Posterior vena cava (tissue), 2 donors: ENCODE results near the gene NOL9. TPM values are rescaled to one million over a fixed set of nuclear protein-coding genes. Genes with fewer than 3 reads are reported as not detected.
"Not testable (repeated sequence)": the region's sequence is repeated elsewhere in the genome, so short reads cannot be mapped to it uniquely, and the experiment has no call there.

Experiments
- DNase-seq: peaks from one replicate; pipeline ENCODE4 v3.0.0-alpha.2; 2020; ENCODE audit warnings: low spot score
- intact Hi-C, 2 donors: fragments of 100-400 bp; cut with DNase I; formaldehyde crosslinking; loops; one replicate each; pipeline versions ENCODE4 v1.14.1 to v1.14.2; 2022 to 2023
- long read RNA-seq, 2 donors: library from polyadenylated mRNA; unstranded; transcript quantifications; one replicate each; pipeline ENCODE4 v2.0.0, GENCODE V29; 2020 to 2021
- total RNA-seq, 2 donors: library from RNA; stranded (reverse); fragmentation: NEBNext Ultra II Directional; extraction: Animal tissue kit (Norgen Biotek cat#: 25700); gene quantifications; one replicate each; pipeline ENCODE4 v1.2.1, GENCODE V29; 2021
- donor health status: DM: yes; HTN: yes; CAD: no.
- donor health status: DM: yes; HTN: yes; CAD: no.

Gene NOL9
- 10 to 100 TPM; 21.2 to 23.9 TPM for total RNA-seq
- long read RNA-seq, donor 1, full-length matches to known transcripts, result 1 of 3 reads
- long read RNA-seq, donor 1, partial matches to known transcripts, result 1 of 3 reads
- long read RNA-seq, donor 1, other reads (novel, unspliced or antisense), result 1 of 3 reads
- long read RNA-seq, donor 2, full-length matches to known transcripts, result 6 of 12 reads
- long read RNA-seq, donor 2, partial matches to known transcripts, result 2 of 12 reads
- long read RNA-seq, donor 2, other reads (novel, unspliced or antisense), result 4 of 12 reads

GRCh38 chr1:6554031-6554906, at the start of gene NOL9:
Gene NOL9 (minus strand): TSS chr1:6554513. CDS start chr1:6554502, 11 bp downstream.
- peak; percentile 99 for DNase-seq
- intact Hi-C loops, result loop anchor here in 1 of 2 donors (10.0 kb wide), 1 partner anchor 81 kb away; no protein-coding TSS in a partner anchor

GRCh38 chr1:6603238-6603914, 49.1 kb upstream of the NOL9 start:
- DNase-seq, result peak; percentile 90
- intact Hi-C loops, result no loop called here

- DNase-seq, result peak; percentile 98
- intact Hi-C loops, result no loop called here
Observed at GRCh38 chr1:6602669-6603237, 48.4 kb upstream of the NOL9 start, which contains the start of gene KLHL21. Gene KLHL21 (minus strand): TSS chr1:6602869. CDS start chr1:6602817, 52 bp downstream.

- peak; percentile 87 for DNase-seq
- intact Hi-C loops, result no loop called here
Observed at GRCh38 chr1:6601923-6602668, 47.8 kb upstream of the NOL9 start.

- peak; percentile 90 for DNase-seq
- intact Hi-C loops, result no loop called here
Observed at GRCh38 chr1:6601049-6601922, 47.0 kb upstream of the NOL9 start.

GRCh38 chr1:6600410-6601048, 46.2 kb upstream of the NOL9 start:
- intact Hi-C loops, result no loop called here
- peak; percentile 79 for DNase-seq

GRCh38 chr1:6599991-6600390, 45.7 kb upstream of the NOL9 start:
- DNase-seq, intact Hi-C loops: not testable (repeated sequence)

- intact Hi-C loops, result no loop called here
- no peak for DNase-seq
Observed at GRCh38 chr1:6599141-6599975, 45.0 kb upstream of the NOL9 start.

GRCh38 chr1:6597777-6598131, 43.4 kb upstream of the NOL9 start:
- intact Hi-C loops, result no loop called here
- DNase-seq, result no peak

GRCh38 chr1:6596886-6597776, 42.8 kb upstream of the NOL9 start:
- intact Hi-C loops, result no loop called here
- DNase-seq, result no peak

- DNase-seq, result no peak
- intact Hi-C loops, result no loop called here
Observed at GRCh38 chr1:6596351-6596750, 42.0 kb upstream of the NOL9 start.

- intact Hi-C loops, result loop anchor here in 1 of 2 donors (2.0 kb wide), 1 partner anchor 42 kb away; no protein-coding TSS in a partner anchor
- DNase-seq, result no peak
Observed at GRCh38 chr1:6594977-6595740, 40.8 kb upstream of the NOL9 start.

- DNase-seq, result no peak
- intact Hi-C loops, result loop anchor here in 1 of 2 donors (2.0 kb wide), 1 partner anchor 43 kb away; no protein-coding TSS in a partner anchor
Observed at GRCh38 chr1:6593810-6594209, 39.5 kb upstream of the NOL9 start.

GRCh38 chr1:6592865-6593593, 38.7 kb upstream of the NOL9 start:
- DNase-seq, result no peak
- intact Hi-C loops, result no loop called here
